ENCODE results near the gene PTPN23. TPM values are rescaled to one million over a fixed set of nuclear protein-coding genes. Genes with fewer than 3 reads are reported as not detected.
"Not testable (repeated sequence)": the region's sequence is repeated elsewhere in the genome, so short reads cannot be mapped to it uniquely, and the experiment has no call there.

PTPN23 gene
- total RNA-seq, 3 donors from 2014 or later = 14.3 to 23.3 (median 18.4) TPM

GRCh38 chr3:47348411-47349154, 32.2 kb upstream of the PTPN23 start:
- Histone ChIP-seq H3K36me3 (peaks cover 5% of the 10 kb centered on the region), H3K27ac (no peak overlapping the region), H3K4me3 (no peak overlapping the region), H3K9me3 (no peaks in the 10 kb centered on the region), H3K4me1 (no peaks in the 10 kb centered on the region), H3K27me3 (no peaks in the 10 kb centered on the region)
- intact Hi-C loops (cut with DNase I; ENCODE audit: low total_unique reads) = no loop called here
- DNase-seq (ENCODE audit: low spot score in 2 of 2) = no peak
- TF ChIP-seq CTCF (IDR thresholded peaks at IDR 0.05) (no peak), POLR2AphosphoS5 (IDR thresholded peaks at IDR 0.05) (no peak), POLR2A (IDR thresholded peaks at IDR 0.05) (no peak)

- Histone ChIP-seq H3K4me3 (no peak overlapping the region), H3K4me1 (no peaks in the 10 kb centered on the region), H3K27ac (no peak overlapping the region), H3K27me3 (no peaks in the 10 kb centered on the region), H3K36me3 (no peaks in the 10 kb centered on the region), H3K9me3 (peaks cover 15 to 19% of the 10 kb centered on the region in 2 donors)
- no peak for DNase-seq (ENCODE audit: low spot score in 2 of 2)
- TF ChIP-seq POLR2A (IDR thresholded peaks at IDR 0.05) (no peak), CTCF (IDR thresholded peaks at IDR 0.05) (no peak), POLR2AphosphoS5 (IDR thresholded peaks at IDR 0.05) (no peak)
- intact Hi-C loops (cut with DNase I; ENCODE audit: low total_unique reads) = no loop called here
Measured at GRCh38 chr3:47355010-47355409, 25.8 kb upstream of the PTPN23 start.

- DNase-seq (ENCODE audit: low spot score in 2 of 2) = no peak
- H3K27ac ChIP-seq = no peak overlapping the region
Measured at GRCh38 chr3:47356201-47356600, 24.6 kb upstream of the PTPN23 start.

GRCh38 chr3:47359323-47359722, 21.5 kb upstream of the PTPN23 start:
- intact Hi-C loops (cut with DNase I; ENCODE audit: low total_unique reads) = no loop called here
- H3K36me3 ChIP-seq = no peaks in the 10 kb centered on the region
- no peak for DNase-seq (ENCODE audit: low spot score in 2 of 2)
- H3K27ac ChIP-seq = no peak overlapping the region
- TF ChIP-seq POLR2A (IDR thresholded peaks at IDR 0.05) (no peak), POLR2AphosphoS5 (IDR thresholded peaks at IDR 0.05) (no peak), CTCF (IDR thresholded peaks at IDR 0.05) (no peak)
- H3K9me3 ChIP-seq = peaks cover 17 to 19% of the 10 kb centered on the region in 2 donors
- no peak overlapping the region for H3K4me3 ChIP-seq
- no peaks in the 10 kb centered on the region for H3K27me3 ChIP-seq
- no peaks in the 10 kb centered on the region for H3K4me1 ChIP-seq

More at GRCh38 chr3:47356201-47356600, 24.6 kb upstream of the PTPN23 start:
- H3K9me3 ChIP-seq = peaks cover 17 to 19% of the 10 kb centered on the region in 2 donors
- no peaks in the 10 kb centered on the region for H3K36me3 ChIP-seq
- H3K27me3 ChIP-seq = no peaks in the 10 kb centered on the region
- H3K4me1 ChIP-seq = no peaks in the 10 kb centered on the region
- no peak for TF ChIP-seq POLR2AphosphoS5 (IDR thresholded peaks at IDR 0.05)
- no peak for TF ChIP-seq CTCF (IDR thresholded peaks at IDR 0.05)
- TF ChIP-seq POLR2A (IDR thresholded peaks at IDR 0.05) = no peak
- no peak overlapping the region for H3K4me3 ChIP-seq
- intact Hi-C loops (cut with DNase I; ENCODE audit: low total_unique reads) = no loop called here

GRCh38 chr3:47360110-47360517, 20.7 kb upstream of the PTPN23 start:
- H3K27ac ChIP-seq; H3K36me3 ChIP-seq; H3K27me3 ChIP-seq; H3K4me3 ChIP-seq; DNase-seq (ENCODE audit: low spot score in 2 of 2); H3K4me1 ChIP-seq; intact Hi-C loops (cut with DNase I; ENCODE audit: low total_unique reads): not testable (repeated sequence)
- peaks cover 17 to 19% of the 10 kb centered on the region in 2 donors for H3K9me3 ChIP-seq

All from breast epithelium (tissue), 4 donors.